ENCODE results near the gene GPALPP1. TPM values are rescaled to one million over a fixed set of nuclear protein-coding genes. Genes with fewer than 3 reads are reported as not detected.

The GPALPP1 gene
- total and polyA plus RNA-seq, 2 experiments from 2014 or later: 16.8 to 38.7 TPM

GRCh38 chr13:45047394-45048310 lies 58.3 kb downstream of the GPALPP1 start:
- Histone ChIP-seq H3K27me3 (no peaks in the 10 kb centered on the region), H3K27ac (no peak overlapping the region), H3K4me1 (ENCODE audit: low read depth) (peaks cover 1% of the 10 kb centered on the region), H3K4me3 (peak overlapping the region; percentile 47), H3K36me3 (no peaks in the 10 kb centered on the region), H3K9me3 (ENCODE audit: low read depth) (no peaks in the 10 kb centered on the region)
- TF ChIP-seq CTCF (IDR thresholded peaks at IDR 0.05; ENCODE audit: low read depth, low read length): peak; percentile 92
- peak; percentile 85 to 88 for DNase-seq (ENCODE audit: low read depth in 1 of 2, low spot score in 1 of 2)

- Histone ChIP-seq H3K27ac (no peak overlapping the region), H3K27me3 (no peaks in the 10 kb centered on the region), H3K9me3 (ENCODE audit: low read depth) (no peaks in the 10 kb centered on the region), H3K4me3 (no peak overlapping the region), H3K4me1 (ENCODE audit: low read depth) (no peaks in the 10 kb centered on the region), H3K36me3 (no peaks in the 10 kb centered on the region)
- no peak for TF ChIP-seq CTCF (IDR thresholded peaks at IDR 0.05; ENCODE audit: low read depth, low read length)
- DNase-seq (ENCODE audit: low read depth in 1 of 2, low spot score in 1 of 2): no peak
Measured at GRCh38 chr13:45048890-45049407, 59.6 kb downstream of the GPALPP1 start.

GRCh38 chr13:45049478-45049877 lies 60.1 kb downstream of the GPALPP1 start:
- H3K9me3 ChIP-seq (ENCODE audit: low read depth): no peaks in the 10 kb centered on the region
- H3K4me3 ChIP-seq: no peak overlapping the region
- H3K27ac ChIP-seq: no peak overlapping the region
- DNase-seq (ENCODE audit: low read depth in 1 of 2, low spot score in 1 of 2): no peak
- no peaks in the 10 kb centered on the region for H3K36me3 ChIP-seq
- H3K27me3 ChIP-seq: no peaks in the 10 kb centered on the region
- TF ChIP-seq CTCF (IDR thresholded peaks at IDR 0.05; ENCODE audit: low read depth, low read length): no peak
- no peaks in the 10 kb centered on the region for H3K4me1 ChIP-seq (ENCODE audit: low read depth)

- H3K36me3 ChIP-seq: no peaks in the 10 kb centered on the region
- no peak for DNase-seq (ENCODE audit: low read depth in 1 of 2, low spot score in 1 of 2)
- no peak overlapping the region for H3K4me3 ChIP-seq
- no peak for TF ChIP-seq CTCF (IDR thresholded peaks at IDR 0.05; ENCODE audit: low read depth, low read length)
- H3K4me1 ChIP-seq (ENCODE audit: low read depth): no peaks in the 10 kb centered on the region
- no peaks in the 10 kb centered on the region for H3K9me3 ChIP-seq (ENCODE audit: low read depth)
- H3K27me3 ChIP-seq: no peaks in the 10 kb centered on the region
- H3K27ac ChIP-seq: no peak overlapping the region
Measured at GRCh38 chr13:45051315-45051714, 62.0 kb downstream of the GPALPP1 start.

GRCh38 chr13:45055198-45055901 lies 66.0 kb downstream of the GPALPP1 start:
- H3K9me3 ChIP-seq (ENCODE audit: low read depth): no peaks in the 10 kb centered on the region
- DNase-seq (ENCODE audit: low read depth in 1 of 2, low spot score in 1 of 2): peak in 1 of 2 donors; percentile 85
- H3K4me3 ChIP-seq: no peak overlapping the region
- H3K36me3 ChIP-seq: no peaks in the 10 kb centered on the region
- H3K4me1 ChIP-seq (ENCODE audit: low read depth): no peaks in the 10 kb centered on the region
- H3K27ac ChIP-seq: no peak overlapping the region
- H3K27me3 ChIP-seq: no peaks in the 10 kb centered on the region
- no peak for TF ChIP-seq CTCF (IDR thresholded peaks at IDR 0.05; ENCODE audit: low read depth, low read length)

Measured in cardiac muscle cell (in vitro differentiated cells and primary cell).